ENCODE data around the gene ING5. TPM values are rescaled to one million over a fixed set of nuclear protein-coding genes. Genes with fewer than 3 reads are reported as not detected.

Gene ING5
- total RNA-seq, 1 donor from 2014 or later, result 48.8 TPM

GRCh38 chr2:241678784-241679540, 22.9 kb upstream of the ING5 start:
- TF ChIP-seq, protein P1, sequence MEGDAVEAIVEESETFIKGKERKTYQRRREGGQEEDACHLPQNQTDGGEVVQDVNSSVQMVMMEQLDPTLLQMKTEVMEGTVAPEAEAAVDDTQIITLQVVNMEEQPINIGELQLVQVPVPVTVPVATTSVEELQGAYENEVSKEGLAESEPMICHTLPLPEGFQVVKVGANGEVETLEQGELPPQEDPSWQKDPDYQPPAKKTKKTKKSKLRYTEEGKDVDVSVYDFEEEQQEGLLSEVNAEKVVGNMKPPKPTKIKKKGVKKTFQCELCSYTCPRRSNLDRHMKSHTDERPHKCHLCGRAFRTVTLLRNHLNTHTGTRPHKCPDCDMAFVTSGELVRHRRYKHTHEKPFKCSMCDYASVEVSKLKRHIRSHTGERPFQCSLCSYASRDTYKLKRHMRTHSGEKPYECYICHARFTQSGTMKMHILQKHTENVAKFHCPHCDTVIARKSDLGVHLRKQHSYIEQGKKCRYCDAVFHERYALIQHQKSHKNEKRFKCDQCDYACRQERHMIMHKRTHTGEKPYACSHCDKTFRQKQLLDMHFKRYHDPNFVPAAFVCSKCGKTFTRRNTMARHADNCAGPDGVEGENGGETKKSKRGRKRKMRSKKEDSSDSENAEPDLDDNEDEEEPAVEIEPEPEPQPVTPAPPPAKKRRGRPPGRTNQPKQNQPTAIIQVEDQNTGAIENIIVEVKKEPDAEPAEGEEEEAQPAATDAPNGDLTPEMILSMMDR (conservative IDR thresholded peaks at IDR 0.05), result no peak
- Mint-ChIP-seq H3K4me3 (no peak overlapping the region), H3K4me1 (ENCODE audit: unreplicated experiment) (no peaks in the 10 kb centered on the region), H3K36me3 (peaks cover 4% of the 10 kb centered on the region), H3K9me3 (no peaks in the 10 kb centered on the region), H3K27me3 (no peaks in the 10 kb centered on the region), H3K27ac (no peak overlapping the region)
- no peak for DNase-seq (ENCODE audit: extremely low spot score, unreplicated experiment)

DNA sequence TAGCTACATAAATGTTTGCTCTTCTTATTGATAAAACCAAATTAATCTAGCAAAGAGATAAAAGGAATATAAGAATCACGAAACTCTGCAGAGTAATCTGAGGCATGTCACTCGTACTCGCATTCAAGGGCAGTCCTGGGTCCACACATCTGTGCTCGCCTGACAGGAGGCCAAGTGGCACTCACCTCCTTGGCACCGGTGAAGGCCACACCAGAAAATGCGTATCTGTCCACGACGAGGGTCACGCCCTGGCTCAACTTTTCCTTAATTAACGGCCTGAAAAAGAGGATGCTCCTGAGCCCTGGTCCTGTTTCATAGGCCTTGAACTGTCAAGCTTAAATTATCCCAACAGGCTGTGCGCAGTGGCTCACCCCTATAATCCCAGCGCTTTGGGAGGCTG, 21.8 kb upstream of the ING5 start:
- Mint-ChIP-seq H3K9me3 (no peaks in the 10 kb centered on the region), H3K36me3 (peaks cover 4% of the 10 kb centered on the region), H3K4me3 (no peak overlapping the region)

GRCh38 chr2:241680827-241681599, 20.8 kb upstream of the ING5 start:
- no peak overlapping the region for H3K27ac Mint-ChIP-seq
- H3K27me3 Mint-ChIP-seq, result no peaks in the 10 kb centered on the region
- no peaks in the 10 kb centered on the region for H3K9me3 Mint-ChIP-seq
- no peak for DNase-seq (ENCODE audit: extremely low spot score, unreplicated experiment)
- H3K4me3 Mint-ChIP-seq, result no peak overlapping the region
- TF ChIP-seq, protein P1 (conservative IDR thresholded peaks at IDR 0.05), result no peak
- peaks cover 8% of the 10 kb centered on the region for H3K36me3 Mint-ChIP-seq
- H3K4me1 Mint-ChIP-seq (ENCODE audit: unreplicated experiment), result no peaks in the 10 kb centered on the region

More for the DNA sequence above, 21.8 kb upstream of the ING5 start:
- H3K27ac Mint-ChIP-seq, result no peak overlapping the region
- no peak for DNase-seq (ENCODE audit: extremely low spot score, unreplicated experiment)
- H3K27me3 Mint-ChIP-seq, result no peaks in the 10 kb centered on the region
- no peaks in the 10 kb centered on the region for H3K4me1 Mint-ChIP-seq (ENCODE audit: unreplicated experiment)
- TF ChIP-seq, protein P1 (conservative IDR thresholded peaks at IDR 0.05), result no peak

DNA sequence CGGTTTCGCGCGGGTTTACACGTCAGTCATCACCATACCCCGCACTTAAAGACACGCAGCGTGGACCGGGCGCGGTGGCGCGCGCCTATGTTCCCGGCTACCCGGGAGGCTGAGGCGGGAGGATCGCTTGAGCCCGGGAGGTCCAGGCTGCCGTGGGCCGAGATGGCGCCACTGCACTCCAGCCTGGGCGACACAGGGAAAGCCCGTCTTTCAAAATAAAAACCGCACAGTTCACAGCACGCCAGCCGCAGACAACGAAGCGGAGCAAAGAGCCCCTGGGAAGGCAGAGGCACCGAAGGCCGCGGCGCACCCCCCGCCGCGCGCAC, 15.6 kb upstream of the ING5 start:
- no peaks in the 10 kb centered on the region for H3K4me1 Mint-ChIP-seq (ENCODE audit: unreplicated experiment)
- H3K36me3 Mint-ChIP-seq, result peaks cover 5% of the 10 kb centered on the region
- DNase-seq (ENCODE audit: extremely low spot score, unreplicated experiment), result no peak
- H3K9me3 Mint-ChIP-seq, result no peaks in the 10 kb centered on the region
- TF ChIP-seq, protein P1 (conservative IDR thresholded peaks at IDR 0.05), result no peak
- peak overlapping the region; percentile 90 for H3K27ac Mint-ChIP-seq
- no peaks in the 10 kb centered on the region for H3K27me3 Mint-ChIP-seq
- H3K4me3 Mint-ChIP-seq, result peak overlapping the region; percentile 92

DNA sequence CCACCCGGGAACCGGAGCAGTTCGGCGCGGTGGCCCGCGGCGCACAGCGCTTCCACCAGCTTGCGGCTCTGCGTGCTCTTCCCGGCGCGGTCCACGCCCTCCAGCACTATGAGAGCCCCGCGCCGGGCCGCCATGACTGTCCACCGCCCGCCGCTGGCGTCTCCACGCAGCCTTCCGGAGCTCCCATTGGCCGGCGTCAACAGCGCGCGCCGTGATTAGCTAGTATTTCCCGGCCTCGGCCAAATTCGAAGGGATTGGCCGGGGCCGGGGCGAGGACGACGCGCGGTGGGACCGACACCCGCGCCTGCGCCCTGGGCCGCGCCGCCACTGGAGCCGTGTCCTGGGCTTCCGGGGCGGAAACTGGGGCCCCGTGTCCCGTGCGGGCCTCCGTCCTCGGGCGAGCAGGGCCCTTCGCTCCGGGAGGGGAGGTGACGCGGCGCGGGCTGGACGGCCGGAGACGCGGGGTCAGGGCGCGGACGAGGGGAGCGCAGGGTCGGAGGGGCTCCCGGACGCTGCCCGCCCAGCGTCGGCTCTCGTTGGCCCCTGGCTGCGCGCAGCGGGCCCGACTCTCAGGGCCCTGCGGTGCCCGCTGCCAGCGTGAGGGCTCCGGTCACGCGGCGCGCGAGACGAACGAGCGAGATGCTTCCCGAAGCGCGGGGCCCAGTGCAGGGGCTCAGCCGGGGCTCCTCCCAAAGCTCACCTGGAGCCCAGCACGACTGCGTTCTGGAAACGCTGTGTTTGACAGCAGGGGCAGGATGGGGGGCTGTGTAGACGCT, 15.0 kb upstream of the ING5 start, which contains the start of gene DTYMK:
Gene DTYMK, minus strand, starts transcription at position 166 of the 776 bp plus-strand sequence. Its CDS starts 32 bp downstream, at position 134.
- peak within 1 kb of the TSS; percentile 90 for H3K27ac Mint-ChIP-seq

More for the DNA sequence above, 15.0 kb upstream of the ING5 start, which contains the start of gene DTYMK:
- TF ChIP-seq, protein P1 (conservative IDR thresholded peaks at IDR 0.05), result no peak
- H3K4me3 Mint-ChIP-seq, result peak within 1 kb of the TSS; percentile 92
- H3K27me3 Mint-ChIP-seq, result no peaks in the 10 kb centered on the region
- no peaks in the 10 kb centered on the region for H3K4me1 Mint-ChIP-seq (ENCODE audit: unreplicated experiment)
- H3K9me3 Mint-ChIP-seq, result no peaks in the 10 kb centered on the region
- H3K36me3 Mint-ChIP-seq, result peaks cover 5% of the 10 kb centered on the region
- peak; percentile 99 for DNase-seq (ENCODE audit: extremely low spot score, unreplicated experiment)

Measured in type B pancreatic cell (in vitro differentiated cells).